A549 (cell line): ENCODE data around the gene IQSEC3. TPM values are rescaled to one million over a fixed set of nuclear protein-coding genes. Genes with fewer than 3 reads are reported as not detected.

ENCODE experiments used
- ATAC-seq, 2 experiments: fragments of 200-7000 bp in 1 of 2; fragments of >200 bp in 1 of 2; cut with Nextera tagmentation in 1 of 2; cut with Tn5 transposase in 1 of 2; 3 replicates each; pipeline versions ENCODE4 v1.8.0 to v1.9.1; 2018 to 2020; ENCODE audit warnings: mild to moderate bottlenecking in 1 of 2, moderate library complexity in 1 of 2
- CTCF ChIA-PET: fragments of 300-600 bp; sonication (Branson Sonifier 250); formaldehyde crosslinking; extraction: SDS; loops from one replicate; lab custom pipeline; 2021; ENCODE audit warnings: antibody characterized with exemption, inconsistent platforms; lab: Yijun Ruan, JAX
- POLR2A ChIA-PET: fragments of 350-600 bp; formaldehyde crosslinking; extraction: SDS; loops from one replicate; lab custom pipeline; 2021; ENCODE audit warnings: antibody characterized with exemption, inconsistent platforms; lab: Yijun Ruan, JAX
- DNase-seq, 2 experiments: peaks; one replicate each; pipeline versions ENCODE4 v3.0.0 to v3.0.0-alpha.2; 2011 to 2016; ENCODE audit warnings: low read depth in 1 of 2, low spot score in 1 of 2
- FAIRE-seq: peaks from 2 replicates; lab custom pipeline; 2011; peaks lifted over from hg19 to GRCh38; lab: Jason Lieb, UNC
- H3K27ac ChIP-seq, 2 experiments: fragments of >200 bp; sonication (Bioruptor Twin); formaldehyde crosslinking; 3 replicates each; pipeline ENCODE4 v1.5.1; 2016 to 2017
- H3K4me1 ChIP-seq: fragments of >200 bp; sonication (Bioruptor Twin); formaldehyde crosslinking; 3 replicates; pipeline ENCODE4 v1.6.1; 2016
- H3K4me2 ChIP-seq: fragments of >200 bp; sonication (Bioruptor Twin); formaldehyde crosslinking; 3 replicates; pipeline ENCODE4 v1.6.1; 2016
- H3K4me3 ChIP-seq: fragments of >200 bp; sonication (Bioruptor Twin); formaldehyde crosslinking; 3 replicates; pipeline ENCODE4 v1.5.1; 2016
- H3K9me3 ChIP-seq: fragments of >200 bp; sonication (Bioruptor Twin); formaldehyde crosslinking; 3 replicates; pipeline ENCODE4 v1.6.1; 2016
- CBX2 ChIP-seq: fragments of 200-600 bp; sonication (generic); IDR thresholded peaks from 2 replicates; pipeline ENCODE4 v1.6.1; 2016; ENCODE audit warnings: low read depth, mild to moderate bottlenecking, borderline replicate concordance
- CBX8 ChIP-seq: fragments of 200-600 bp; sonication (generic); IDR thresholded peaks from 2 replicates; pipeline ENCODE4 v1.6.1; 2016
- CEBPB ChIP-seq, 2 experiments: fragments of >200 bp in 1 of 2; sonication (Bioruptor Twin) in 1 of 2; formaldehyde crosslinking in 1 of 2; IDR thresholded peaks; 2 replicates each; pipeline ENCODE4 v1.6.1; 2012 to 2016
- CHD4 ChIP-seq: fragments of 200-600 bp; sonication (generic); IDR thresholded peaks from 2 replicates; pipeline ENCODE4 v1.6.1; 2016; ENCODE audit warnings: antibody characterized with exemption, mild to moderate bottlenecking, borderline replicate concordance
- ELK1 ChIP-seq: fragments of 150-350 bp; IDR thresholded peaks from 2 replicates; pipeline ENCODE4 v1.6.1; 2014; ENCODE audit warnings: low read depth, mild to moderate bottlenecking, low read length
- EP300 ChIP-seq, 2 experiments: fragments of >200 bp; sonication (Bioruptor Twin); formaldehyde crosslinking; IDR thresholded peaks; 2 replicates in 1 of 2; 3 replicates in 1 of 2; pipeline ENCODE4 v1.6.1; 2016 to 2017
- ESRRA ChIP-seq: fragments of 150-350 bp; IDR thresholded peaks from 2 replicates; pipeline ENCODE4 v1.6.1; 2014; ENCODE audit warnings: mild to moderate bottlenecking, low read length, borderline replicate concordance
- FOXS1 ChIP-seq: fragments of 250-450 bp; sonication (Bioruptor Pico); IDR thresholded peaks from 2 replicates; pipeline ENCODE4 v1.5.0; 2020; ENCODE audit warnings: mild to moderate bottlenecking, moderate library complexity
- HDAC2 ChIP-seq: fragments of 200-600 bp; sonication (generic); IDR thresholded peaks from 2 replicates; pipeline ENCODE4 v1.6.1; 2016
- HEYL ChIP-seq: fragments of 250-450 bp; sonication (Bioruptor Pico); IDR thresholded peaks from 2 replicates; pipeline ENCODE4 v1.8.0; 2021; ENCODE audit warnings: mild to moderate bottlenecking, moderate library complexity
- HOXB5 ChIP-seq: fragments of 250-450 bp; sonication (Bioruptor Pico); IDR thresholded peaks from 2 replicates; pipeline ENCODE4 v1.5.0; 2020; ENCODE audit warnings: mild to moderate bottlenecking, moderate library complexity
- KDM1A ChIP-seq: fragments of 200-600 bp; sonication (generic); IDR thresholded peaks from 2 replicates; pipeline ENCODE4 v1.6.1; 2016; ENCODE audit warnings: low read depth, mild to moderate bottlenecking
- MAZ ChIP-seq: fragments of 150-350 bp; IDR thresholded peaks from 2 replicates; pipeline ENCODE4 v1.6.1; 2014; ENCODE audit warnings: antibody characterized with exemption, low read depth, low read length, borderline replicate concordance
- MYC ChIP-seq: IDR thresholded peaks from 2 replicates; pipeline ENCODE4 v1.6.1; 2012; ENCODE audit warnings: mild to moderate bottlenecking, inconsistent platforms, low read length, improper control_type of control experiment, borderline replicate concordance
- NR3C1 ChIP-seq: fragments of >200 bp; sonication (Bioruptor Twin); formaldehyde crosslinking; IDR thresholded peaks from 3 replicates; pipeline ENCODE4 v1.6.1; 2017
- PHF8 ChIP-seq: fragments of 200-600 bp; sonication (generic); IDR thresholded peaks from 2 replicates; pipeline ENCODE4 v1.6.1; 2016; ENCODE audit warnings: low read depth, mild to moderate bottlenecking, antibody characterized with exemption, moderate library complexity, borderline replicate concordance
- POLR2A ChIP-seq: IDR thresholded peaks from 2 replicates; pipeline ENCODE4 v1.6.1; 2012; ENCODE audit warnings: mild to moderate bottlenecking, low read length
- POLR2AphosphoS2 ChIP-seq: conservative IDR thresholded peaks from 2 replicates; pipeline ENCODE4 v1.6.1; 2012; ENCODE audit warnings: low read length, improper control_type of control experiment, inconsistent platforms
- RNF2 ChIP-seq: fragments of 200-600 bp; sonication (generic); IDR thresholded peaks from 2 replicates; pipeline ENCODE4 v1.6.1; 2016; ENCODE audit warnings: low read depth, mild to moderate bottlenecking, antibody characterized with exemption, moderate library complexity, borderline replicate concordance
- SMC3 ChIP-seq: fragments of >200 bp; sonication (Bioruptor Twin); formaldehyde crosslinking; IDR thresholded peaks from 3 replicates; pipeline ENCODE4 v1.6.1; 2018; ENCODE audit warnings: inconsistent platforms
- ZFP36 ChIP-seq: fragments of 450-650 bp; IDR thresholded peaks from 2 replicates; pipeline ENCODE4 v1.6.1; 2014; ENCODE audit warnings: borderline replicate concordance; ENCODE audit not compliant: partially characterized antibody
- WGBS: methylation state at CpG from one replicate; pipeline ENCODE4 v1.1.6; 2017; ENCODE audit errors: missing lambda C conversion rate; 5-methylcytosine and 5-hydroxymethylcytosine counted together
- polyA plus RNA-seq, 4 experiments: library from polyadenylated mRNA; depleted of rRNA in 3 of 4; stranded (reverse); fragments of >200 nt; fragmentation: RNase III in 1 of 4; extraction: RNeasy Plus Mini Kit Qiagen cat#74134 plus additional on column Dnase treatment in 1 of 4; gene quantifications; 2 replicates in 3 of 4; 3 replicates in 1 of 4; pipeline ENCODE4 v1.2.3, GENCODE V29; 2011 to 2017
- TF ChIP-seq, protein P1 (sequence below): fragments of 250-450 bp; sonication (Bioruptor Pico); IDR thresholded peaks from 2 replicates; pipeline ENCODE4 v1.5.0; 2020; ENCODE audit warnings: low read depth, mild to moderate bottlenecking, moderate library complexity
- TF ChIP-seq, protein P2 (sequence below): IDR thresholded peaks from 2 replicates; pipeline ENCODE4 v1.6.1; 2012; ENCODE audit warnings: low read depth, borderline replicate concordance
- TF ChIP-seq, protein P3 (sequence below): fragments of >200 bp; sonication (Bioruptor Twin); formaldehyde crosslinking; IDR thresholded peaks from 3 replicates; pipeline ENCODE4 v1.6.1; 2016

IQSEC3 gene
- polyA plus RNA-seq, 2 of the 4 experiments (the other 2 are of a cell fraction), result not detected

DNA sequence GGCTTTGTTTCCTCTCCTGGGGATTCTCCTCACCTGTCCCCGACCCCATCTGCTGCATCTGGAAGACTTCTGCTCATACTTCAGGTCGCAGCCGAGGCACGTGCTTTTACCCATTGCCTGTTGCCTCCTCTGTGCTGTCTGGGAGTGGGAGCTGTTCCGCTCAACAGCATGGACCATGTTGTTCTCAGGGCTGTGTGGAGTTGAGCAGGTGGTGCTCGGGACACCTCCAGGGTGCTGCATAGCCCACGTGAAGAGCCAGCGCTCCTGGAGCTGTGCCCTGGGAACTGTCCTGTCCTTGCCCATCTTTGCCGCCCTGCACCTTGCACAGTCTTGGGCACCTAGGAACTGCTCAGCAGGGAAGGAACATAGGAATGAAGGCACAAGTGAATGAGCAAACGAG is 62.4 kb downstream of the IQSEC3 start:
- Histone ChIP-seq H3K4me1 (peaks cover 8% of the 10 kb centered on the region), H3K4me2 (no peak overlapping the region)
- no peak for FAIRE-seq
- TF ChIP-seq NR3C1, result no peak
- no peak for TF ChIP-seq MYC
- TF ChIP-seq, all 56 proteins: peak for 0
- ChIA-PET CTCF (interaction anchor here (2.3 kb wide), 1 partner anchor 24 kb away, joined by 5 read pairs; no protein-coding TSS in a partner anchor), POLR2A (no interaction called here)
- DNase-seq, result no peak
- no peak overlapping the region for H3K27ac ChIP-seq
- H3K4me3 ChIP-seq, result no peak overlapping the region
- 34% methylated on average over 10 of the region's 10 CpGs for WGBS
- H3K9me3 ChIP-seq, result no peaks in the 10 kb centered on the region
- ATAC-seq, result no peak

- ATAC-seq, result no peak
- WGBS, result 100% methylated on average over 3 of the region's 5 CpGs
- Histone ChIP-seq H3K27ac (no peak overlapping the region), H3K4me2 (no peak overlapping the region), H3K4me3 (no peak overlapping the region), H3K9me3 (no peaks in the 10 kb centered on the region), H3K4me1 (peaks cover 8% of the 10 kb centered on the region)
- POLR2A ChIA-PET, result no interaction called here
- no peak for FAIRE-seq
- CTCF ChIA-PET, result no interaction called here
- no peak for DNase-seq
- TF ChIP-seq CHD4 (no peak), HDAC2 (no peak), HOXB5 (no peak), SMC3 (no peak), POLR2AphosphoS2 (no peak), EP300 (IDR thresholded peaks at IDR 0.05) (no peak), CEBPB (IDR thresholded peaks at IDR 0.05) (no peak), CBX8 (no peak), CBX2 (no peak), ESRRA (no peak)
- TF ChIP-seq, protein P1, sequence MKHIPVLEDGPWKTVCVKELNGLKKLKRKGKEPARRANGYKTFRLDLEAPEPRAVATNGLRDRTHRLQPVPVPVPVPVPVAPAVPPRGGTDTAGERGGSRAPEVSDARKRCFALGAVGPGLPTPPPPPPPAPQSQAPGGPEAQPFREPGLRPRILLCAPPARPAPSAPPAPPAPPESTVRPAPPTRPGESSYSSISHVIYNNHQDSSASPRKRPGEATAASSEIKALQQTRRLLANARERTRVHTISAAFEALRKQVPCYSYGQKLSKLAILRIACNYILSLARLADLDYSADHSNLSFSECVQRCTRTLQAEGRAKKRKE (CRISPR knock-in tag), result no peak
Measured at GRCh38 chr12:130519-130918, 64.0 kb downstream of the IQSEC3 start.

GRCh38 chr12:131008-131407 is 64.4 kb downstream of the IQSEC3 start:
- POLR2A ChIA-PET, result no interaction called here
- FAIRE-seq (no peak), ATAC-seq (no peak), DNase-seq (no peak)
- TF ChIP-seq, protein P2, sequence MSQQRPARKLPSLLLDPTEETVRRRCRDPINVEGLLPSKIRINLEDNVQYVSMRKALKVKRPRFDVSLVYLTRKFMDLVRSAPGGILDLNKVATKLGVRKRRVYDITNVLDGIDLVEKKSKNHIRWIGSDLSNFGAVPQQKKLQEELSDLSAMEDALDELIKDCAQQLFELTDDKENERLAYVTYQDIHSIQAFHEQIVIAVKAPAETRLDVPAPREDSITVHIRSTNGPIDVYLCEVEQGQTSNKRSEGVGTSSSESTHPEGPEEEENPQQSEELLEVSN, result no peak
- H3K27ac ChIP-seq, result peak overlapping the region in 1 of 2 experiments; percentile 52; a peak in 1 of 6 replicates
- no peaks in the 10 kb centered on the region for H3K9me3 ChIP-seq
- CTCF ChIA-PET, result no interaction called here
- H3K4me1 ChIP-seq, result peaks cover 8% of the 10 kb centered on the region
- WGBS, result 79% methylated on average over 10 of the region's 12 CpGs
- H3K4me3 ChIP-seq, result no peak overlapping the region
- H3K4me2 ChIP-seq, result no peak overlapping the region

GRCh38 chr12:131732-132495 is 65.3 kb downstream of the IQSEC3 start:
- no peaks in the 10 kb centered on the region for H3K9me3 ChIP-seq
- H3K4me1 ChIP-seq, result peaks cover 8% of the 10 kb centered on the region
- DNase-seq (peak in 1 of 2 experiments; percentile 64), FAIRE-seq (no peak), ATAC-seq (peak; percentile 39 to 69; a peak in 4 of 6 replicates)
- peak overlapping the region in 1 of 2 experiments; percentile 52; a peak in 3 of 6 replicates for H3K27ac ChIP-seq
- 54% methylated on average over 12 of the region's 12 CpGs for WGBS
- ChIA-PET CTCF (no interaction called here), POLR2A (no interaction called here)
- no peak overlapping the region for H3K4me3 ChIP-seq
- TF ChIP-seq KDM1A (no peak), ELK1 (no peak), RNF2 (no peak), MYC (no peak), MAZ (no peak), HEYL (CRISPR knock-in tag) (no peak), FOXS1 (CRISPR knock-in tag) (no peak), PHF8 (no peak), ZFP36 (no peak), CBX2 (no peak), CBX8 (no peak), POLR2A (no peak)
- TF ChIP-seq, protein P3, sequence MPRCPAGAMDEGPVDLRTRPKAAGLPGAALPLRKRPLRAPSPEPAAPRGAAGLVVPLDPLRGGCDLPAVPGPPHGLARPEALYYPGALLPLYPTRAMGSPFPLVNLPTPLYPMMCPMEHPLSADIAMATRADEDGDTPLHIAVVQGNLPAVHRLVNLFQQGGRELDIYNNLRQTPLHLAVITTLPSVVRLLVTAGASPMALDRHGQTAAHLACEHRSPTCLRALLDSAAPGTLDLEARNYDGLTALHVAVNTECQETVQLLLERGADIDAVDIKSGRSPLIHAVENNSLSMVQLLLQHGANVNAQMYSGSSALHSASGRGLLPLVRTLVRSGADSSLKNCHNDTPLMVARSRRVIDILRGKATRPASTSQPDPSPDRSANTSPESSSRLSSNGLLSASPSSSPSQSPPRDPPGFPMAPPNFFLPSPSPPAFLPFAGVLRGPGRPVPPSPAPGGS, result no peak
- H3K4me2 ChIP-seq, result peak overlapping the region; percentile 37
